ENCODE measurements around the gene GGCX. TPM values are rescaled to one million over a fixed set of nuclear protein-coding genes. Genes with fewer than 3 reads are reported as not detected.
A peak's percentile ranks its signal among the peaks of the same experiment; 100 is the strongest.

Gene GGCX
- total and polyA plus RNA-seq, 2 donors (not counting 3 experiments of a cell fraction or from before 2014, with no cell fraction given): 48.0 to 62.7 TPM

DNA sequence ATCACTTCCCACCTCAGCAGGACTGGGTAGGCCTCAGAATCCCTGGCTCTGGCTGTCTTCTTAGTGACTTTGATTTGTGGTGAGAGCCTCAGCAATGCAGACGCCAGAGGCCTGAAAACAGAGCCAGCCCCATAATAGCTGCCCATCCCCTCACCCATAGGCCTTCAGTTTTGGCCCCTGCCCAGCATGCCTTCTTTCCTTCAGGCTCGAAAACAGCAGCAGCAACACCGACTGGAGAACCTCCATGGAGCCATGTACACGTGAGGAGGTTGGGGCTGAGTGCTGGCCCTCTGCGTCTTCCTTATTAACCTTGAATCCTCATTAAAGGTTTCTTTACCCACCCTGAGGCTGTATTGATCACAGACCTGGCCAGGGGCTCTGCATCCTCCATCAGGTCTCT lies 35.9 kb upstream of the GGCX start:
- dilution Hi-C loops (cut with MboI; ENCODE audit: extremely low pct_ligation_motif_present, low sequenced_read_pairs) (no loop called here), intact Hi-C loops (cut with micrococcal nuclease) (no loop called here)
- Histone ChIP-seq H3K4me1 (ENCODE audit: control insufficient read depth, extremely low read depth, insufficient read depth, low read length) (peaks cover 22% of the 10 kb centered on the region), H3K27ac (ENCODE audit: insufficient read depth, low read depth, low read length) (no peak overlapping the region), H3K36me3 (ENCODE audit: control insufficient read depth in 2 of 2, extremely low read depth in 1 of 2, insufficient read depth in 2 of 2, low read length in 2 of 2) (peaks cover 0 to 36% of the 10 kb centered on the region in 2 experiments), H3K9ac (replicated peaks; ENCODE audit: extremely low read depth, insufficient read depth, low read length) (no peak overlapping the region), H3K4me3 (replicated peaks in 1 of 3; ENCODE audit: insufficient read depth in 1 of 3, low read depth in 1 of 3, low read length in 3 of 3) (no peak overlapping the region), H3K9me3 (replicated peaks; ENCODE audit: control insufficient read depth, insufficient read depth, low read length) (no peaks in the 10 kb centered on the region), H3K79me2 (ENCODE audit: control insufficient read depth, insufficient read depth, low read length) (peaks cover 19% of the 10 kb centered on the region), H3K4me2 (ENCODE audit: insufficient read depth, low read length) (no peak overlapping the region), H3K27me3 (ENCODE audit: control insufficient read depth in 2 of 2, insufficient read depth in 2 of 2, low read length in 2 of 2) (no peaks in the 10 kb centered on the region), H3K9me1 (replicated peaks; ENCODE audit: control insufficient read depth, extremely low read depth, insufficient read depth, low read length) (no peaks in the 10 kb centered on the region), H4K20me1 (replicated peaks; ENCODE audit: control insufficient read depth, extremely low read depth, insufficient read depth, low read length) (no peaks in the 10 kb centered on the region), H2AFZ (ENCODE audit: low read depth, low read length) (no peak overlapping the region)
- CTCF ChIA-PET: interaction anchor here (1.3 kb wide), 1 partner anchor 45 kb away, joined by 3 read pairs; no protein-coding TSS in a partner anchor
- TF ChIP-seq, protein P1, sequence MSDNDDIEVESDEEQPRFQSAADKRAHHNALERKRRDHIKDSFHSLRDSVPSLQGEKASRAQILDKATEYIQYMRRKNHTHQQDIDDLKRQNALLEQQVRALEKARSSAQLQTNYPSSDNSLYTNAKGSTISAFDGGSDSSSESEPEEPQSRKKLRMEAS (IDR thresholded peaks at IDR 0.05; ENCODE audit: insufficient read depth, insufficient read length): no peak
- TF ChIP-seq POLR2A (IDR thresholded peaks at IDR 0.05; ENCODE audit: low read depth, low read length) (no peak), MYC (IDR thresholded peaks at IDR 0.05; ENCODE audit: low read depth, low read length) (no peak)
- TF ChIP-seq, protein P2, sequence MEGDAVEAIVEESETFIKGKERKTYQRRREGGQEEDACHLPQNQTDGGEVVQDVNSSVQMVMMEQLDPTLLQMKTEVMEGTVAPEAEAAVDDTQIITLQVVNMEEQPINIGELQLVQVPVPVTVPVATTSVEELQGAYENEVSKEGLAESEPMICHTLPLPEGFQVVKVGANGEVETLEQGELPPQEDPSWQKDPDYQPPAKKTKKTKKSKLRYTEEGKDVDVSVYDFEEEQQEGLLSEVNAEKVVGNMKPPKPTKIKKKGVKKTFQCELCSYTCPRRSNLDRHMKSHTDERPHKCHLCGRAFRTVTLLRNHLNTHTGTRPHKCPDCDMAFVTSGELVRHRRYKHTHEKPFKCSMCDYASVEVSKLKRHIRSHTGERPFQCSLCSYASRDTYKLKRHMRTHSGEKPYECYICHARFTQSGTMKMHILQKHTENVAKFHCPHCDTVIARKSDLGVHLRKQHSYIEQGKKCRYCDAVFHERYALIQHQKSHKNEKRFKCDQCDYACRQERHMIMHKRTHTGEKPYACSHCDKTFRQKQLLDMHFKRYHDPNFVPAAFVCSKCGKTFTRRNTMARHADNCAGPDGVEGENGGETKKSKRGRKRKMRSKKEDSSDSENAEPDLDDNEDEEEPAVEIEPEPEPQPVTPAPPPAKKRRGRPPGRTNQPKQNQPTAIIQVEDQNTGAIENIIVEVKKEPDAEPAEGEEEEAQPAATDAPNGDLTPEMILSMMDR (IDR thresholded peaks at IDR 0.05; ENCODE audit: extremely low read depth in 1 of 2, insufficient read depth in 1 of 2, low read depth in 1 of 2, low read length in 2 of 2): no peak
- POLR2A ChIA-PET: no interaction called here
- FAIRE-seq: no peak
- TSS peak; percentile 30 for BruUV-seq (replicated peaks)
- no peak for DNase-seq (ENCODE audit: low read depth, low spot score)

- Histone ChIP-seq H4K20me1 (replicated peaks; ENCODE audit: control insufficient read depth, extremely low read depth, insufficient read depth, low read length) (no peaks in the 10 kb centered on the region), H3K9me3 (replicated peaks; ENCODE audit: control insufficient read depth, insufficient read depth, low read length) (no peaks in the 10 kb centered on the region), H2AFZ (ENCODE audit: low read depth, low read length) (no peak overlapping the region), H3K4me1 (ENCODE audit: control insufficient read depth, extremely low read depth, insufficient read depth, low read length) (peaks cover 17% of the 10 kb centered on the region), H3K9me1 (replicated peaks; ENCODE audit: control insufficient read depth, extremely low read depth, insufficient read depth, low read length) (no peaks in the 10 kb centered on the region), H3K4me2 (ENCODE audit: insufficient read depth, low read length) (peak overlapping the region; percentile 58), H3K36me3 (ENCODE audit: control insufficient read depth in 2 of 2, extremely low read depth in 1 of 2, insufficient read depth in 2 of 2, low read length in 2 of 2) (peaks cover 0 to 36% of the 10 kb centered on the region in 2 experiments), H3K4me3 (replicated peaks in 1 of 3; ENCODE audit: insufficient read depth in 1 of 3, low read depth in 1 of 3, low read length in 3 of 3) (peak overlapping the region in 2 of 3 experiments; percentile 62 to 94), H3K27ac (ENCODE audit: insufficient read depth, low read depth, low read length) (no peak overlapping the region), H3K27me3 (ENCODE audit: control insufficient read depth in 2 of 2, insufficient read depth in 2 of 2, low read length in 2 of 2) (no peaks in the 10 kb centered on the region), H3K79me2 (ENCODE audit: control insufficient read depth, insufficient read depth, low read length) (peaks cover 21% of the 10 kb centered on the region), H3K9ac (replicated peaks; ENCODE audit: extremely low read depth, insufficient read depth, low read length) (peak overlapping the region; percentile 77)
- dilution Hi-C loops (cut with MboI; ENCODE audit: extremely low pct_ligation_motif_present, low sequenced_read_pairs) (no loop called here), intact Hi-C loops (cut with micrococcal nuclease) (no loop called here)
- DNase-seq (ENCODE audit: low read depth, low spot score): no peak
- no TSS peak for BruUV-seq (replicated peaks)
- ChIA-PET CTCF (interaction anchor here (1.2 to 1.3 kb wide), 2 partner anchors 9 to 45 kb away, joined by 3 read pairs; no protein-coding TSS in a partner anchor), POLR2A (interaction anchor here (0.9 to 1.2 kb wide), 2 partner anchors 9 to 35 kb away, joined by 3 to 4 read pairs; partner anchors contain the start of gene GGCX)
- TF ChIP-seq MYC (IDR thresholded peaks at IDR 0.05; ENCODE audit: low read depth, low read length): no peak
- TF ChIP-seq FOS (IDR thresholded peaks at IDR 0.05; ENCODE audit: borderline replicate concordance, insufficient read depth, low read length): no peak
- TF ChIP-seq POLR2AphosphoS5 (IDR thresholded peaks at IDR 0.05; ENCODE audit: insufficient read depth, low read depth, low read length): no peak
- TF ChIP-seq, protein P2 (IDR thresholded peaks at IDR 0.05; ENCODE audit: extremely low read depth in 1 of 2, insufficient read depth in 1 of 2, low read depth in 1 of 2, low read length in 2 of 2): no peak
- TF ChIP-seq, protein P1 (IDR thresholded peaks at IDR 0.05; ENCODE audit: insufficient read depth, insufficient read length): no peak
- no peak for TF ChIP-seq GATA2 (IDR thresholded peaks at IDR 0.05; ENCODE audit: insufficient read depth, insufficient read length, low read depth, low read length)
- TF ChIP-seq POLR2A (IDR thresholded peaks at IDR 0.05; ENCODE audit: low read depth, low read length): no peak
- TF ChIP-seq JUN (IDR thresholded peaks at IDR 0.05; ENCODE audit: borderline replicate concordance, insufficient read depth, insufficient read length, low read depth): no peak
- no peak for TF ChIP-seq EZH2 (IDR thresholded peaks at IDR 0.05; ENCODE audit: borderline replicate concordance, low read depth, low read length, severe bottlenecking)
- FAIRE-seq: no peak
Measured at GRCh38 chr2:85596486-85597143, 35.3 kb upstream of the GGCX start.
